Measurements from ENCODE around the gene RPP30. TPM values are rescaled to one million over a fixed set of nuclear protein-coding genes. Genes with fewer than 3 reads are reported as not detected.

The RPP30 gene
- total RNA-seq, 1 donor from 2014 or later, result 31.5 TPM

GRCh38 chr10:90923111-90923731 is 51.4 kb downstream of the RPP30 start:
- no peak for DNase-seq
- no peak for TF ChIP-seq CTCF (IDR thresholded peaks at IDR 0.05; ENCODE audit: partially characterized antibody, unreplicated experiment)
- no peaks in the 10 kb centered on the region for H3K4me1 Mint-ChIP-seq (ENCODE audit: low read depth, unreplicated experiment)
- no peaks in the 10 kb centered on the region for H3K36me3 Mint-ChIP-seq (ENCODE audit: unreplicated experiment)
- peaks cover 2% of the 10 kb centered on the region for H3K9me3 Mint-ChIP-seq (ENCODE audit: unreplicated experiment)
- H3K27me3 Mint-ChIP-seq (ENCODE audit: unreplicated experiment), result peaks cover 17% of the 10 kb centered on the region
- no peak overlapping the region for H3K27ac Mint-ChIP-seq (ENCODE audit: unreplicated experiment)
- H3K4me3 Mint-ChIP-seq (ENCODE audit: unreplicated experiment), result no peak overlapping the region

- Mint-ChIP-seq H3K27ac (ENCODE audit: unreplicated experiment) (no peak overlapping the region), H3K4me1 (ENCODE audit: low read depth, unreplicated experiment) (no peaks in the 10 kb centered on the region), H3K4me3 (ENCODE audit: unreplicated experiment) (no peak overlapping the region), H3K9me3 (ENCODE audit: unreplicated experiment) (peaks cover 2% of the 10 kb centered on the region), H3K36me3 (ENCODE audit: unreplicated experiment) (no peaks in the 10 kb centered on the region), H3K27me3 (ENCODE audit: unreplicated experiment) (peaks cover 20% of the 10 kb centered on the region)
- no peak for DNase-seq
- no peak for TF ChIP-seq CTCF (IDR thresholded peaks at IDR 0.05; ENCODE audit: partially characterized antibody, unreplicated experiment)
Measured at GRCh38 chr10:90924552-90924951, 52.8 kb downstream of the RPP30 start.

- Mint-ChIP-seq H3K27ac (ENCODE audit: unreplicated experiment) (no peak overlapping the region), H3K36me3 (ENCODE audit: unreplicated experiment) (no peaks in the 10 kb centered on the region), H3K4me3 (ENCODE audit: unreplicated experiment) (no peak overlapping the region), H3K9me3 (ENCODE audit: unreplicated experiment) (peaks cover 2% of the 10 kb centered on the region), H3K4me1 (ENCODE audit: low read depth, unreplicated experiment) (no peaks in the 10 kb centered on the region), H3K27me3 (ENCODE audit: unreplicated experiment) (peaks cover 20% of the 10 kb centered on the region)
- TF ChIP-seq CTCF (IDR thresholded peaks at IDR 0.05; ENCODE audit: partially characterized antibody, unreplicated experiment), result no peak
- no peak for DNase-seq
Measured at GRCh38 chr10:90925079-90926029, 53.6 kb downstream of the RPP30 start.

- peaks cover 17% of the 10 kb centered on the region for H3K27me3 Mint-ChIP-seq (ENCODE audit: unreplicated experiment)
- H3K27ac Mint-ChIP-seq (ENCODE audit: unreplicated experiment), result no peak overlapping the region
- H3K4me1 Mint-ChIP-seq (ENCODE audit: low read depth, unreplicated experiment), result no peaks in the 10 kb centered on the region
- H3K4me3 Mint-ChIP-seq (ENCODE audit: unreplicated experiment), result no peak overlapping the region
- no peak for DNase-seq
- peaks cover 2% of the 10 kb centered on the region for H3K9me3 Mint-ChIP-seq (ENCODE audit: unreplicated experiment)
- TF ChIP-seq CTCF (IDR thresholded peaks at IDR 0.05; ENCODE audit: partially characterized antibody, unreplicated experiment), result no peak
- no peaks in the 10 kb centered on the region for H3K36me3 Mint-ChIP-seq (ENCODE audit: unreplicated experiment)
Measured at GRCh38 chr10:90927293-90927692, 55.5 kb downstream of the RPP30 start.

- Mint-ChIP-seq H3K27ac (ENCODE audit: unreplicated experiment) (no peak overlapping the region), H3K9me3 (ENCODE audit: unreplicated experiment) (no peaks in the 10 kb centered on the region), H3K4me3 (ENCODE audit: unreplicated experiment) (no peak overlapping the region), H3K36me3 (ENCODE audit: unreplicated experiment) (no peaks in the 10 kb centered on the region), H3K4me1 (ENCODE audit: low read depth, unreplicated experiment) (no peaks in the 10 kb centered on the region), H3K27me3 (ENCODE audit: unreplicated experiment) (peaks cover 11% of the 10 kb centered on the region)
- TF ChIP-seq CTCF (IDR thresholded peaks at IDR 0.05; ENCODE audit: partially characterized antibody, unreplicated experiment), result no peak
- no peak for DNase-seq
Measured at GRCh38 chr10:90929179-90929578, 57.4 kb downstream of the RPP30 start.

Measured in glutamatergic neuron (in vitro differentiated cells).